Measurements from ENCODE around the gene DOCK4.

The DOCK4 gene

DNA sequence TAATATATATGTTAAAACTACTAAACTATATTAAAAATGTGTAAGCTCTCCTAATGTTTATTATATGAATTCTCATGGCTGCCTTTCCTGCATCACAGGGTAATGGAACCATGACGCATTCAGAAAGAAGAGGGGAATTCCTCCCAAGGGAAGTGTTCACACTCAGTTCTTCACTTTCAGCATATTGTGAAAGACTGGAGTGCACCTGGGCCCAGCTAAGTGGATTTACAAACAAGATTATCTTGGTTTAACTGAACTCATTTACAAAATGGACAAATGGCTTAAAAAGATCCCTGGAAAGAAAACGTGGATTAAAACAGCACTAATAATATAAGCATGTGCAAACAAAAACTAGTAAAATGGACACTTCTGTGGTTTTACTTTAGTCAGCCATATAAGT, 149.8 kb downstream of the DOCK4 start:
- H3K27ac Mint-ChIP-seq, result no peak overlapping the region
- no peaks in the 10 kb centered on the region for H3K36me3 Mint-ChIP-seq
- peaks cover 3% of the 10 kb centered on the region for H3K27me3 Mint-ChIP-seq
- CTCF ChIA-PET, result interaction anchor here (0.7 kb wide), 1 partner anchor 8 kb away, joined by 3 read pairs; no protein-coding TSS in a partner anchor
- no peaks in the 10 kb centered on the region for H3K9me3 Mint-ChIP-seq
- no peaks in the 10 kb centered on the region for H3K4me1 Mint-ChIP-seq
- DNase-seq, result no peak
- H3K4me3 Mint-ChIP-seq, result no peak overlapping the region

DNA sequence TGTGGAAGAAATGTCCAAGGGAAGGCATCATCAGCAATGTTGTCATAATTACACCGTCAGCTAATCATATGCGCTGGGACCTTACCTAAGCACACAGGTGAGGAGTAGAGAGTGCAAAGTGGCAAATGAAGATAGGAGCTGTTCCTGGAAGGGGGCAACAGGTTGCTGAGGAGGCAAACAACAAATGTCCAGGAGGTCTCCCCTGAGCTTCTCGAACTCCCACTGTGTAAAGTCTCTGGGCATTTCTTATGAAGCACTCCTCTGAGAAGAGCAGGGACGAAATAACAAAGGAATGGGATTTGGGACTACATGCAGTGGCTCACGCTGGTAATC, 152.5 kb downstream of the DOCK4 start:
- H3K36me3 Mint-ChIP-seq, result no peaks in the 10 kb centered on the region
- no peaks in the 10 kb centered on the region for H3K4me1 Mint-ChIP-seq
- H3K27me3 Mint-ChIP-seq, result peaks cover 2% of the 10 kb centered on the region
- H3K9me3 Mint-ChIP-seq, result no peaks in the 10 kb centered on the region
- CTCF ChIA-PET, result no interaction called here
- DNase-seq, result no peak
- no peak overlapping the region for H3K27ac Mint-ChIP-seq
- no peak overlapping the region for H3K4me3 Mint-ChIP-seq

DNA sequence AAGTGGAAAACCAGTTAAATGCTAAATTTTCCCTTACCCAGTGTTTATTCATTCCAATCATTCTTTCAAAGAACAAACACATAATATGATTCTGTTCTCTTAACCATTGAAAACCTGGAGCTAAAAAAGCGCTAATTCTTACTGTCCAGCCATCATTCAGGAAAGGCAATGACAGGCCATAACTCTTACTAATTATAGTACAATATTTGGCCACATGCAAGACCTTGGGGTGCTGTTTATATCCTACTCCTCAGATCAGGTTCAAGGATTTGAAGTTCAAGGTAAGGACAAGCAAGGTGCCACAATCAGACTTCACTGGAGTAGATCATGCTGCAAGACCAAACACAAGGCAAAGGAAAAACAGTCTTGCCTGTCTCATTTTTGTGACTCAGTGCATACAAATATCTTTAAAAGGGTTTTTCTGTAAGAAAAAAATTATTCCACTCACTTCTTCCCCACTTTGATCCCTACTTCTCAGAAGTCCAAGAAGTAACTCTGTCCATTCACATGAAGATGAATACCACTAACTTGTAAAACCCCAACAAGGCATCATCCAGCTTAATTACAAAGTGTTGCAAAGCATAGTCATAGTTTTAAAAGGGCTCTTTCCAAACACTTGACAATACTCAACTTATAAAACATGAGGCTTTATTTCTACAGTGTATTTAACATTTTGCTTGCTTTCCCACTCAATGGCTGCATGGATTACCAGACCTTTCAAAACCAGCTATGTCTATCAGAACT, 153.0 kb downstream of the DOCK4 start:
- no peaks in the 10 kb centered on the region for H3K27me3 Mint-ChIP-seq
- no peaks in the 10 kb centered on the region for H3K4me1 Mint-ChIP-seq
- H3K9me3 Mint-ChIP-seq, result no peaks in the 10 kb centered on the region
- no peak overlapping the region for H3K4me3 Mint-ChIP-seq
- no peak overlapping the region for H3K27ac Mint-ChIP-seq
- CTCF ChIA-PET, result no interaction called here
- DNase-seq, result no peak
- H3K36me3 Mint-ChIP-seq, result no peaks in the 10 kb centered on the region

DNA sequence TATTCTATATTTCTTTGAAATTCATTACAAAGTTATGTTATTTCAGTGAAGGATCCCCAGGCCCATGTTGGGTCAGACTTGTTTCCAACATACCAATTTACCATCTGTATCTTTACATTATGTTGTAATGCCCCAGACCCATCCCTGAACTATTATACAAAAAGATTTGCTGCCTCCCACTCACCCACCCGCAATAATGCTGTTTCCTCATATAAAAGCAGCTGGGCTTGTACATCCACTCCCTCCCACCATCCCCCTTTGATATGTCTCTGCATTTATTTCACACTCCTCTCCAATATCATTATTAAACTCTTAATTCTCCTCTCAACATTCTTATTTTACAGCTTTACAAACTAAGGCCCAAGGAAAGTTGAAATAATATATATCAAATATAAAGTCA, 153.7 kb downstream of the DOCK4 start:
- Mint-ChIP-seq H3K27ac (no peak overlapping the region), H3K9me3 (no peaks in the 10 kb centered on the region), H3K36me3 (no peaks in the 10 kb centered on the region), H3K4me1 (no peaks in the 10 kb centered on the region), H3K4me3 (no peak overlapping the region), H3K27me3 (no peaks in the 10 kb centered on the region)
- CTCF ChIA-PET, result no interaction called here
- no peak for DNase-seq

DNA sequence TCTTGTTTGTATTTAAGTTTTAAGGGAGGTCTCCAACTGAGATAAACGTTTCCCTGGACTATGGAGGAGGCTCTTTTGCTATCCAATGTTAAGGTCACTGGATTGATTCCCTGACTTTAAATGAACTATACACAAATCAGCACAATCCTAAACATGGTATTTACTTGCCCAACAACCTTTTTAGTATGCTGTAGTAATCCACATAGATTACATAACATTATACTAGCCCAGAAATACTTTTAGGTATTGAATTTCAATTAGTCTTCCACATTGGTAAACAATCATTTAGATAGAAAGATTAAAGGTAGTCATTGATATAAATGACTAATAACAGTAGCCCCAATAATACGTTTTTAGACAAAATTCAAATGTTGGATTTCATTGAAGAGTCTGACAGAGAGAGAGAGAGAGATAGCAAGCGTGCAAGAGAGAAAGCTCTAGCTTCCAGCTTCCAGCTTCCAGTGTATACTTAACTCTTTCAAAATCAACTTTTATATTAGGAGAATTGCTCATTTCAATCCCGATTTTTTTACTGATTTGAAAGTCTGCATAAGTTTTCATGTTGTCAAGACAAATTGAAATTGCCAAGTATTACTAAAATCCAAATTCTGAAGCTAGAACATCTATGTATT, 155.8 kb downstream of the DOCK4 start:
- H3K36me3 Mint-ChIP-seq, result no peaks in the 10 kb centered on the region
- no peaks in the 10 kb centered on the region for H3K9me3 Mint-ChIP-seq
- H3K27ac Mint-ChIP-seq, result no peak overlapping the region
- no peaks in the 10 kb centered on the region for H3K4me1 Mint-ChIP-seq
- CTCF ChIA-PET, result no interaction called here
- H3K4me3 Mint-ChIP-seq, result no peak overlapping the region
- DNase-seq, result no peak
- no peaks in the 10 kb centered on the region for H3K27me3 Mint-ChIP-seq

DNA sequence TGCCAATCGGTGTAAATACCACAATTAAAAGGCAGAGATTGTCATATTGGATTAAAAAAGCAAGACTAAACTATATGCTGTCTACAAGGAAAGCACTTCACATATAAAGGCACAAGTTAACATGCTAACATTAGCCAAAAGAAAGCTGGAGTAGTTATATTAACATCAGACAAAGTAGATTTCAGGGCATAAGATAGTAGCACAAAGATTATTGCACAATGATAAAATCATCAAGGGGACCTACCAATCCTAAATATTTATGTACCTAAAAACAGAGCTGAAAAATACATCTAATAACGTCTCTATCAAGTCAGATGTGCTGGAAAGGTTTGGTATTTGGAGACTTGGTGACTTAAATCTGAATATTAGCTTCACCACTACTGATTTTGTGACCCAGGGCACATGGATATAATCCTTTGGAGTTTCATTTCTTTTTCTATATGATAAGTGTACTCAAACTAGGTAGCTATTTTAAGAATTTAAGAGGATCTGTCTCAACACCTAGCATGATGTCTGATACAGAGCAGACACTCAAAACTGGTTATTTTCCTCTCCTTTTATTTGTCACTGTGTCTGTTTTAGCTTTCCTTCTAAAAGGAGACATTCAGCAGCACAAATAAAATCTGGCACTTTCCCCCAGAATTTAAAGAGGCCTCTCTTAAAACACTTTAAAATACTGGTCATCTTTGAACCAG, 156.5 kb downstream of the DOCK4 start:
- no peak for DNase-seq
- H3K9me3 Mint-ChIP-seq, result no peaks in the 10 kb centered on the region
- H3K27me3 Mint-ChIP-seq, result no peaks in the 10 kb centered on the region
- no peak overlapping the region for H3K27ac Mint-ChIP-seq
- no peaks in the 10 kb centered on the region for H3K36me3 Mint-ChIP-seq
- no peak overlapping the region for H3K4me3 Mint-ChIP-seq
- CTCF ChIA-PET, result no interaction called here
- H3K4me1 Mint-ChIP-seq, result no peaks in the 10 kb centered on the region

DNA sequence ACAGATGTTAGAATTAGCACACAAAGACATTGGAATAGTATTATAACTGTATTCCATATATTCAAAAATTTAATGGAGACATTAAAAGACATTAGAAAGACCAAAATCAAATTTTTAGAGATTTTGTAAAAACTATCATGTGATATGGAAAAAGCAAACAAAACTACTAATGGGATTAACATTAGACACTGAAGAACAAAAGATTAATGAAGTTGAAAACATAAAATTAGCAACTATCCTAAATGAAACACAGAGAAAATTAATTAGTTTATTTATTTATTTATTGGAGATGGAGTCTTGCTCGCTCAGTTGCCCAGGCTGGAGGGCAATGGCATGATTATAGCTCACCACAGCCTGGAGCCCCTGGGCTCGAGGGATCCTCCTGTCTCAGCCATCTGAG, 158.8 kb downstream of the DOCK4 start:
- H3K36me3 Mint-ChIP-seq, result no peaks in the 10 kb centered on the region

DNA sequence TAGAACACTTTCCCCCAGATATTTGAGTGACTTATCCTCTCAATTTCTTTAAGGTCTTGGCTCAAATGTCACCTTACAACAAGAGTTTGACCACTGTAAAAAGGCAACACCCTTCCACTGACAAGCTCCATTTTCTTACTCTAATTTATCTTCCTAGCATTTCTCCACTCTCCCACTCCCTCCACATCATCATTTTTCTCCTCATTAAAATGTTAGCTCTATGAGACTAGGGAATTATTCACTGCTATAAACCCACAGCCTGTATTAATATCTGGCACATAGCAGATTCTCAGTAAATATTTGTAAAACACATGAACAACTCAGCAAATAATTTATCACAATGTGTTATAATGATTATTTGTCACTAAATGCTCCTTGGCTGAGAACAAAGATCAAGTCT, 161.0 kb downstream of the DOCK4 start:
- no peaks in the 10 kb centered on the region for H3K27me3 Mint-ChIP-seq
- no peak for DNase-seq
- no peaks in the 10 kb centered on the region for H3K36me3 Mint-ChIP-seq
- no peak overlapping the region for H3K4me3 Mint-ChIP-seq
- H3K27ac Mint-ChIP-seq, result no peak overlapping the region
- H3K9me3 Mint-ChIP-seq, result no peaks in the 10 kb centered on the region
- no peaks in the 10 kb centered on the region for H3K4me1 Mint-ChIP-seq
- CTCF ChIA-PET, result no interaction called here

More for the DNA sequence above, 158.8 kb downstream of the DOCK4 start:
- no peaks in the 10 kb centered on the region for H3K4me1 Mint-ChIP-seq
- no peaks in the 10 kb centered on the region for H3K9me3 Mint-ChIP-seq
- CTCF ChIA-PET, result interaction anchor here (0.6 kb wide), 1 partner anchor 390 kb away, joined by 4 read pairs; no protein-coding TSS in a partner anchor
- DNase-seq, result no peak
- H3K27me3 Mint-ChIP-seq, result no peaks in the 10 kb centered on the region
- no peak overlapping the region for H3K4me3 Mint-ChIP-seq
- H3K27ac Mint-ChIP-seq, result no peak overlapping the region

DNA sequence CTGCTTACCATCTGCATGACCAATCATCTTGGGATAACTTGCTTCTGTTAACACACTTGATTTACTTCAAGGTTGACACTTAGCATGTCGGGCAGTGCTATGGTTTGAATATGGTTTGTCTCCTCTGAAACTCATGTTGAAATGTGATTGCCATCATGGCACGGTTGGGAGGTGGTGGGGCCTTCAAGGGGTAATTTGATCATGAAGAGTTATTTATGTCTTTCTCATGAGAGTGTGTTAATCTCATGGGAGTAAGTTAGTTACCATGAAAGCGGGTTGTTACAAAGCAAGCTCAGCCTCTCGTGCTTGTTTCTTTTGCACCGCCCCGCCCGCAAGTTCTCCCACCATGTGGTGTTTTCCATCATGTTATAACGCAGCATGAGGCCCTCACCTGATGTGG, 163.6 kb downstream of the DOCK4 start:
- Mint-ChIP-seq H3K9me3 (no peaks in the 10 kb centered on the region), H3K36me3 (no peaks in the 10 kb centered on the region), H3K27ac (no peak overlapping the region), H3K4me3 (no peak overlapping the region), H3K4me1 (no peaks in the 10 kb centered on the region), H3K27me3 (no peaks in the 10 kb centered on the region)
- DNase-seq, result no peak
- CTCF ChIA-PET, result no interaction called here

DNA sequence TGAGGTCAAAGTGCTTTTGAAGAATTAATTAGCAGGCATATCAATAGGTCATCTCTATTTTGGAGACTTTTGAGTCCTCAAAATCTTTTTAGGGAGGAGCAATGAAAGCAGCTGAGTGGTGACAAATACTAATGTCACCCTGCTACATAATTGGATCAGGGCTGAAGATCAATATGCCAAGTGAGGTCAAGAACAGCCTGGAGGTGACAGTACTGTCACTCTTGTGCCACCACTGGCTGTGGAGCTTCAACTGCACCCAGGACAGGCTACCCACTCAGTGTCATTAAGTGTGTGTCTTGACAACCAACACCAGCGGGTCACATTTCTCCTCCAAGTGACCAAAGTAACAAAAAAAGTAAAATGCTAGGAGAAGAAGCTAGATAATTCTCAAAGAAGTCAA, 167.8 kb downstream of the DOCK4 start:
- Mint-ChIP-seq H3K4me3 (no peak overlapping the region), H3K9me3 (no peaks in the 10 kb centered on the region), H3K36me3 (no peaks in the 10 kb centered on the region), H3K27me3 (no peaks in the 10 kb centered on the region), H3K27ac (no peak overlapping the region), H3K4me1 (no peaks in the 10 kb centered on the region)
- DNase-seq, result no peak
- CTCF ChIA-PET, result no interaction called here

DNA sequence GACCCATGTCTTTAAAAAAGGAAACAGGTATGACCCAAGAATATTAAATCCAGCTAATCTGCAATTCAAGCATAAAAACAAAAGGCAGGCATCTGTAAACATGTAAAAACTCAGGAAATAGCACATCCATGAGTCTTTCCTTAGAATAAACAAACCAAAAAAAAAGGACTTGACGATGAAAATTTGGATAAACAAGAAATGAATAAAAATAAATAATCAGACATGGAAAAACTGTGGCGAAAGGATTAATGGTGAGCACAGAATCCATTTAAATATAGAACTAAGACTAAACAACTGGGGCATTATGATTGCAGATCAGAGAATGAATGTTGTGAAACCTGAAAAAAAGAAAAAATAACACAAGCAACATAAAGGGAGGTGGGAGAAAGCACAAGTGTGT, 170.1 kb downstream of the DOCK4 start:
- no peaks in the 10 kb centered on the region for H3K4me1 Mint-ChIP-seq
- DNase-seq, result no peak
- H3K9me3 Mint-ChIP-seq, result no peaks in the 10 kb centered on the region
- H3K27me3 Mint-ChIP-seq, result no peaks in the 10 kb centered on the region
- H3K36me3 Mint-ChIP-seq, result no peaks in the 10 kb centered on the region
- H3K27ac Mint-ChIP-seq, result no peak overlapping the region
- H3K4me3 Mint-ChIP-seq, result no peak overlapping the region
- CTCF ChIA-PET, result no interaction called here

DNA sequence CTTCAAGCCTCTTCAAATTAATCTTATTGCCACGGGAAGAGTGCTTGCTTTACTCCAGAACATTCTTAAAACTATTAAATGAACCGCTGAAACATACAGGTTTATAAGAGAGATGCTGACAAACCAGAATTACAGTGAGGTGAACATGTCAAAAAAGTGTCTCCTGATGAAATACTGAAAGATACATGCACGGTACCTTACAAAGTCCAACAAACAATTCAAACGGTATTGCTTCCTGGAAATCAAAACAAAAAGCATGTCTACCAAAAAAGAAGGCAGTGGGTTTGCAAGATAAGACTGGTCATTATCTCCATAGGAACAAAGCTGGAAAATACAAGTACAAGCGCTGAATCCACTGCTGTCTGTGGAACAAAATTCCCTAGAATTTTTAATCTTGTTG, 174.5 kb downstream of the DOCK4 start:
- no peak overlapping the region for H3K27ac Mint-ChIP-seq
- CTCF ChIA-PET, result no interaction called here
- no peak overlapping the region for H3K4me3 Mint-ChIP-seq
- no peak for DNase-seq
- H3K4me1 Mint-ChIP-seq, result no peaks in the 10 kb centered on the region
- no peaks in the 10 kb centered on the region for H3K27me3 Mint-ChIP-seq
- H3K36me3 Mint-ChIP-seq, result no peaks in the 10 kb centered on the region
- no peaks in the 10 kb centered on the region for H3K9me3 Mint-ChIP-seq

DNA sequence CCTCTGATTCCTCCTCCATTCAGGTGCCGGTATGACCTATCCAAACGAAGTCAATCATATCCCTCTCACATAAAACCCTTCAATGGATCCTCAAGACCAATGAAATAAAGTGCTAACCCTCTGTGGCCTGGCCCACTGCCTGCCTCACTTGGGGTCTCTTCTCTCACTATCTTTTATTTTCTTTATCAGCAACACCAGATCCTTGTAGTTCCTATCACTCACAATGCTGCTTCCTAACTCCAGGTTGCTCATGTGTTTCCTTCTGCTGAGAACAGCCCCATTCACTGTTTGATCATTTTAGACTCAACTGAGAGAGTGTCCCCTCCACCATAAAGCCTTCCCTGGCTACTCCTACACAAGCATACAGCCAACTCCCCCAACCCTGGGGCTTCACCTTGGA, 180.6 kb downstream of the DOCK4 start:
- CTCF ChIA-PET, result no interaction called here
- no peaks in the 10 kb centered on the region for H3K4me1 Mint-ChIP-seq

DNA sequence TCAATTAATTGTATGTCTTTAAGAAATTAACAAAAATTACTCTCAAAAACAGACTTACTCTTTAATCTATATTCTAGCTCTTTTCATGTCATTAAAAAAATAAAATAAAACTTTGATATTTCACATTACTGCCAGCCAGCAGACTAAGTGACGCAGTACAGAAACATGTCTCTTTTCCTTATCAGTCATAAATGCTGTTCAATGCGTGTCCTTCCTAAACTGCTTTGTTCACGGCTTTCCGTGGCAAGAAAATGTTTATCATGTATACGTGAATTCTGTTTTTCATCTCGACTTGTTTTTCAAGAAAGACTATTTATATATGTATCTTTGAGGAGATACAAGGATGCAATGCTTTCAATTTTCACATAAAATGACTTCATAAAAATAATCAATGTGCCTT, 182.4 kb downstream of the DOCK4 start:
- Mint-ChIP-seq H3K4me1 (no peaks in the 10 kb centered on the region), H3K36me3 (no peaks in the 10 kb centered on the region), H3K27me3 (no peaks in the 10 kb centered on the region), H3K9me3 (no peaks in the 10 kb centered on the region), H3K4me3 (no peak overlapping the region), H3K27ac (no peak overlapping the region)
- no peak for DNase-seq
- CTCF ChIA-PET, result no interaction called here

More for the DNA sequence above, 180.6 kb downstream of the DOCK4 start:
- Mint-ChIP-seq H3K9me3 (no peaks in the 10 kb centered on the region), H3K27ac (no peak overlapping the region), H3K4me3 (no peak overlapping the region), H3K27me3 (no peaks in the 10 kb centered on the region), H3K36me3 (no peaks in the 10 kb centered on the region)
- no peak for DNase-seq

DNA sequence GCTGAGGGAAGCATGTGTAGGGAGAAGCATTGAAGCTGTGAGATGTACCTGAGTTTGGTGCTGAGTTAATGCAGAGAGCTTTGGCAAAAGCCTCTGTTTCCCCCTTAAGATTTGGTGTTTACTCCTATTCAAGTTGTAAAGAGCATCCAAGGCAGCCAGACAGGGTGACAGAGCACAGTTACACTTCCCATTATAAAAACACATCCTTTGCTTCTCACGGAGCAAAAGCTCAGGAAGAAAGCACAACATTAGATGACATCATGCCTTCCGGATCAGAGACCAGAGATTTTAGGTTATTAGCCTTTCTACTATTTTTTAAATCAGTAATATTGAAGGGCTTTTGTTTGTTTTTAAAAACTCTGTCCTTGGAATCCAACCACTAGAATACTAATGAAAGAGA, 182.9 kb downstream of the DOCK4 start:
- Mint-ChIP-seq H3K9me3 (no peaks in the 10 kb centered on the region), H3K4me3 (no peak overlapping the region), H3K36me3 (no peaks in the 10 kb centered on the region), H3K27ac (no peak overlapping the region), H3K27me3 (no peaks in the 10 kb centered on the region), H3K4me1 (no peaks in the 10 kb centered on the region)
- no peak for DNase-seq
- CTCF ChIA-PET, result no interaction called here

All from activated naive CD4-positive, alpha-beta T cell treated with anti-CD3 and anti-CD28 coated beads, Interleukin-2, amount 10 ng/mL, durations not matched to agents 7 days and 5 days (primary cell).